T-helper 1 cell (primary cell): ENCODE results near the gene PTMS.

Experiments
- DNase-seq, 5 donors: peaks; one replicate each; pipeline ENCODE4 v3.0.0-alpha.2; 2012 to 2020

Gene PTMS

DNA sequence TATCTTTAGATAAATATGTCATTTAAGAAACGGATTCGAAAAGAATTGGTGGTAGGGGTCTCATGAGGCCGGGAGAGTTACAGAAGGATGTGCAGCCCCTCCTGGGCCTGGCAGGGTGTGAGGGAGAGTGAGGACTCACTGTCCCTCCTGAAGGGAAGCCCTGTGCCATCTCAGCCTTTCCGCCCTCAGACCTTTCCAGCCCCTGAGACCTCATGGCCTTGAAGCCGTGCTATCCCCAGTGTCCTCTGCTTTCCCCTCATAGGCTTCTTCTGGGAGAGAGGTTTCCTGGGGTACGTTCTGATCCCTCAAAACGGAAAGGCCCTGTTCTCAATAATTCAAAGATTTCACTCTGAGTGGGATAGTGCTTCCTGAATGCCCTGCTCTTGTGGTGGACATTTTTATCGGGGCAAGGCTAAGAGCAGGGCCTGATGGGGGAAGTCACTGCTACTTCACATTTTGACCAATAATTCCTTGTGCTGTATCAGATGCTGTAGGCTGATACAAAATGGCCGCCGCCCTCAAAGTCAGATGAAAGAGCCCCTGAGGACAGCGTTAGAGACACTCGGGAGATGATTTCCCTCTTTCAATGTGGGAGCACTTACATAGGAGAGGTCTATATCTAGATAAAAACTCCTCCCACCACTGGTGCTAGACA, 24.5 kb downstream of the PTMS start:
- DNase-seq, result peak in 4 of 5 donors; percentile 31 to 64 (median 46)

DNA sequence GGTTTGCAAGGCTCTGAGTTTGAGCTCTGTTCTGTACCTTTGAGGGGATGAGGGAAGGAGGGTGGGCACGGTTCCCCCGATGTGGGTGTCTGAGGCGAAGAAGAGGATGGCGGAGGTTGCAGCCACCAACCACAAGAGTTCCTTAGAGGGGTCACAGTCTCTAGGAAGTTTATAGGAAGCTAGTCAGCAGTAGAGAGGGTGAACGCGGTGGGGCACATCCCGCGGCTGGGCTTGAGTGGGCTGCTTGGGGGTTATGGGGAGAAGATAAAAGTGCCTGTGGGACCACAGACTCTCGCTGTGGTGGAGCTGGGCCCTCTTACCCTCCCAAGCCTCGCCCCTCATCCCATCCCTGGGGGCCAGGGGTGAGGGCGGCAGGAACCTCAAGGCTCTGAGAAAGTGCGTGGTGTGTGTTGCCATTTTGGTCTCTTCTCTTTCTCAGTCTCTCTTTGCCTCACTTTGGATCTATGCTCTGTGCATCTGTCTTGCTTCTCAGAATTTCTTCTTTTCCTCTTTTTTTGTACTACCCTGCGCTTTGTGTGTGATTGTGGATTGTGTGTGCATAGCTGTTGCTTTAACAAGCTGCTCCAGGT, 25.9 kb downstream of the PTMS start:
- DNase-seq, result no peak

DNA sequence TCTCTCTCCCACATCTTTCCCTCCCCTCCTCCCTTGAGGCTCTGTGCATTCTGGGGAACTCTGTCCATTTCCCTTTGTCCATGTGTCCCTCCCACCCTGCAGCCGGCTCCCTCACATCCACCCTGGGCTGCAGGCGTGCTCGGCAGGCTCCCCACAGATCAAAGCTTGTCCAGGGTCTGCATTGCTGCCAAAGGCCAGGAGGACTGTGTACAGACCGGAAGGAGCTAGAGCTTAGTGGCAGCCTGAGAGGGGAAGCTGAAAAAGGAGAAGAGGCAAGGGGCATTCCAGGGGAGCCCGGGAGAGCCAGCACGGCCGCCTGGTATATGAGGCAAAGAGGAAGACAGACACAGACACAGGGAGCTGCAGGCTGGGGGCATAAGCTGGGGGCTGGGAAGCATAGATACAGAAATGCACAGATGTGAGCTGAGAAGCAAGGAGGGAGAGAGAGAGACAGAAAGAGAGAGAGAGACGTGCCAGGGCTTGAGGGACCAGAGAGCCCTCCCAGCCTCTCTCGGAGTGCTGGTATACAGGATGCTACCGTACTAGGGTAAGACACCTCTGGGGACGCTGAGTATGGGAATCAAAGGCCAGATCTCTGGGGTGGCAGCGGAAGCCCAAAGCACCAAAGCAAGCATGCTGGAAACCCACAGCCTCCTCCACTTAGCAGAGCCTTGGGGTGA, 26.5 kb downstream of the PTMS start:
- DNase-seq, result peak in 3 of 5 donors; percentile 21 to 68 (median 54)

DNA sequence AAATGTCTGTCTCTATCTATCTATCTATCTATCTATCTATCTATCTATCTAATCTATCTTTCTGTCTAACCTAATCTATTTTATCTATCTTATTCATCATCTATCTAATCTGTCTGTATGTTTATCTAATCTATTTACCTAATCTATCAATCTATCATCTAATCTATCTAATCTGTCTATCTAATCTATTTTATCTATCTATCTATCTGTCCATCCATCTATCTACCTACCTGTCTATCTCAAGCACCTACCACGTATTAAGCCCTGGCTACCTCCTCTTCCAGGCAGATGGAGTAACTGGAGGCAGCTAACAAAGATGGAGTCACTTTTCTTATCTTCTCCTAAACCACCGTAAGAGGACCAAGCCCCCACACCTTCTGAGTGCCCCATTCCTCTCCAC, 28.9 kb downstream of the PTMS start:
- DNase-seq, result no peak

DNA sequence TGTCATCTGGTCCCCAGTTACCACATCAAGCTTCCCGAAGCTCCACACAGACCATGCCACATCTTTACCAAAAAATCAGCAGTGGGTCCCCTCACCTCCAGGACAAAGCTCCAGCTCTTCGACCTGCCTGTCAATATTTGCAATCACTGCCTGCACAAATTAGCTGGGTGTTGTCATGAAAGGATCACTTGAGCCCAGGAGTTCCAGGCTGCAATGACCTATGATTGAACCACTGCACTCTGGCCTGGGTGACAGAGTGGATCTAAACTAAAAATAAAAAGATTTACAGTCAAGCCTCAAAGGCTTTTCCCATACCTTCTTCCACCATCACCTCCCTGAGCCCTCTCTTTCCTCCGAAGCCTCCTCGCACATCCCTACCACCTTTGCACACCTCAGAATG, 30.4 kb downstream of the PTMS start:
- no peak for DNase-seq

DNA sequence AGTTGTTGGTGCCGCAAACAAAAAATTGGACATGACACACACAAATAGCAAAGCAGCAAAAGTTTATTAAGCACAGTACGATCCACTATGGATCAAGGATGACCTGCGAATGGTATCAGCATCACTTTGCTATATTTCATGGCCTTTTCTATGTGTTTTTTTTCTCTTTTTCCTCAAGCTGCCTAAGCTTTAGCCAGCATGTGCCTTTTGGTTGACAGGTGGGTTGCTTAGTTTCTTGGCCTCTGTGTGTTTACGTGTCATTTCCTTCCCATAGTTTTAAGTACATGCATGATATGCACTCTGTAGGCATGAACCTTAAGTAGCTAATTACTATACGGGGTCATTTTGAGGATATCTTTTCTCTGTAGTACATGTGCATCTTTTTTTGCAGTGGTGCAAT, 33.0 kb downstream of the PTMS start:
- DNase-seq, result no peak

DNA sequence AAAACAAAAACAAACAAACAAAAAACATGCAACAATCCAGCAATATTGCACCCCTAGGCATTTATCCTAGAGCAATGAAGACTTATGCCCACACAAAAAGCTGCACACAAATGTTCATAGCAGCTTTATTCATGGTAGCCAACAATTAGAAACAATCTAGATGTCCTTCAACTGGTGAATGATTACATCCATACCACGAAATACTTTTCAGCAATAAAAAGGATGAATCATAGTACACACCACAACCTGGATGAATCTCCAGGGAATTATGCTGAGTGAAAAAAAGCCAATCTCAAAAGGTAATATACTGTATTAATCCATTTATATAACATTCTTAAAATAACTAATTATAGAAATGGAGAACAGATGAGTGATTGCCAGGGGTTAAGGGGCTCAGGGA, 41.0 kb downstream of the PTMS start:
- no peak for DNase-seq

DNA sequence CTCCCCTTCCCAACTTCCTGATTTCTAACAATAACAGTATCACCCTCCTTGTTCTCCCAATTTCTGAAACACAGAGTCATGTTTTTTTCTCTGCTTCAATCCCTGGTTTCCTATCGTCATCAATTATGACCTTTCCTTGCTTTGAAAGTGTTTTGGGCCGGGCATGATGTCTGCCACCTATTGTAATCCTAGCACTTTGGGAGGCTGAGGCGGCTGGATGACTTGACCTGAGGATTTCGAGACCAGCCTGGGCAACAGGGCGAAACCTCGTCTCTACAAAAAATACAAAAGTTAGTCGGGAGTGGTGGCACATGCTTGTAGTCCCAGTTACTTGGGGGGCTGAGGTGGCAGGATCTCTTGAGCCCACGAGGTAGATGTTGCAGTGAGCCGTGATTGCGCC, 42.9 kb downstream of the PTMS start:
- no peak for DNase-seq

DNA sequence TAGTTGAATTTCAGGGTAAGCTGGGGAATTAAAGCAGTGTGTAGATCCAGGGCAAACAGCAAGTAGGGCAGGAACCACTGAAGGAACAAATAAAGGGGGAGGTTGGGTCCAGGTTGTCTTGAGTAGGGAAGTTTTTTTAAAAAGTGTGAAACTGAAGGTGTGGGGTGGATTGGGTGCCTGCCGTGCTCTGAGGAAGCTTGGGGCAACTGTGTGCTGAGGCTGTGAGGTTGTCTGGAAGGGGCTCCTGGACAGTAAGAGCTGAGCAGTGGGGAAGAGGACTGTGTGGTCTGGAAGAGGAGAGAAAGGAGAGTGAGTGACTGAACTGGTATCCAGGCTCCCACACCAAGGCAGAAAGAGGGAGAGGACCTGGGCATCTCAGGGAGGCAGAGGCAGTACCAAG, 44.6 kb downstream of the PTMS start:
- DNase-seq, result no peak

DNA sequence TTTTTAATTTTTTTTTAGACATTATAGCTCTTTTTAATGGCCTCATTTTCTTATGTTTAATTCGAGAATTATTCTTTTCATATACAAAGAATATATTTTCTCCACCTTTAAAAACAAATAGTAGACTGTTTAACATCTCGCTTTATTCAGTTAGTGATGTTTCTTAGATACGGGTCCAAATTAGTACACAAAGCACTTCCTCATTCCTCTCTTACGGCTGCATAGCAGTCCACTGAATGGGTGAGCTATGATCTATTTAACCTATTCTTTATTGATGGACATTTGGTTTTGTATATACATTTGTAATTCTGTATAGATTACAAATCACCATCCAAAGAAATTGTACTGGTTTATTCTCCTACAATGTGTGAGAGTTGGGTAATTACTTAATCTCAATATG, 47.2 kb downstream of the PTMS start:
- no peak for DNase-seq

DNA sequence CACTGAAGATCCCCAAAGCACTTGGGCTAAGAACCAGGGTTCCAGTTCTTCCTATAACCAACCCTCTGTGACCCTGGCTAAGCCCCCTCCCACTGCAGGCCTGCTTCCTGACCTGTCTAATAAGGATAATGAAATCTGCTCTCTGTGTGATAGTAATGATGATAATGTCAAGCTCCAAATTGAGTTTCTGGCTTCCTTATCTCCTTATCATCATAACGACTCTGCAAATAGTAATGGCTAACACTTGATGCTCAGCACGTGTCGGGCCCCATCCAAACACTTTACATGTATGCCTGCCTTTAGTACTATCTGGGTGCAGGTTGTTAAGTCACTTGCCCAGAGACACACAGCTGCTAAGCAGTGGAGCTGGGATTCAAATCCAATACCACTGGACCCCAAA, 50.4 kb downstream of the PTMS start:
- DNase-seq, result no peak

DNA sequence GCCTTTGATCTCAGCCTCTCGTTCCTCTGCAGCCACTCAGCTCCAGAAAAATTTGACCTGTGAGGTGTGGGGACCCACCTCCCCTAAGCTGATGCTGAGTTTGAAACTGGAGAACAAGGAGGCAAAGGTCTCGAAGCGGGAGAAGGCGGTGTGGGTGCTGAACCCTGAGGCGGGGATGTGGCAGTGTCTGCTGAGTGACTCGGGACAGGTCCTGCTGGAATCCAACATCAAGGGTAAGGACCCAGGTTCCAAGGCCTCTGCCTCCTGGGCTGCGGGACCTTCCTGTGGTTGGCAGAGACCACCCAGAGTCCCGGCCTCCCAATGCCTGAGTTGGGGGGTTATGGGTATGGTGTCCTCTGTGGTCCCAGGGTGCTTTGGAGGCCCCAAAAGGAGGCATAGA, 50.9 kb downstream of the PTMS start:
- no peak for DNase-seq

DNA sequence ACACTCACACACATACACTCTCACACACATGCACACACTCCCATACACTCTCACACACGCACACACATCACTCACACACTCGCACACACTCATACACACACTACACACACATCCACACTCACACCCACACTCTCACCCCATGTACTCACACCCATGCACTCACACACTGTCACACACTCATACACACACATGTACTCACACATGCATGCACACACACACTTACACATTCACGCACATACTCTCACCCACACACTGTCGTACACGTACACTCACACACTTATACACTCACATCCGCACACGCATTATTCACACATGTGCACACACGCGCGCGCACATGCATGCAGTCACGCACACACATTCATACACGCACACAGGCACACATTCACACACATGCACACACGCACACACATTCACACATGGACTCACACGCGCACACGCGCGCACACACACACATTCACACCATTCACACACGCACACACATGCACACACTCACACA, 51.5 kb downstream of the PTMS start:
- DNase-seq, result no peak

DNA sequence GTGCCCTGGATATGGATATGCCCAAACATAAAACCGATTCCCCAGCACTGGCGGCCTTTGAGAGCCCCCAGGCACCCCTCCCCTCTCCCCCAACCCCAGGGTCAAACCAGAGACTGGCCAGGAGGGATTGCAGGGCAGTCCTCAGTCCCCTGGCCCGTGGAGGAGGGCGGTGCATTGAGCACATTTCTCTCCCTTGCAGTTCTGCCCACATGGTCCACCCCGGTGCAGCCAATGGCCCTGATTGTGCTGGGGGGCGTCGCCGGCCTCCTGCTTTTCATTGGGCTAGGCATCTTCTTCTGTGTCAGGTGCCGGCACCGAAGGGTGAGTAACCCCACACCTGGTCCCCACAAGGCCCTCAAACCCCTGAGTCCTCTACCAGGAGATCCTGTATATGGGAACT, 52.1 kb downstream of the PTMS start:
- DNase-seq, result no peak

DNA sequence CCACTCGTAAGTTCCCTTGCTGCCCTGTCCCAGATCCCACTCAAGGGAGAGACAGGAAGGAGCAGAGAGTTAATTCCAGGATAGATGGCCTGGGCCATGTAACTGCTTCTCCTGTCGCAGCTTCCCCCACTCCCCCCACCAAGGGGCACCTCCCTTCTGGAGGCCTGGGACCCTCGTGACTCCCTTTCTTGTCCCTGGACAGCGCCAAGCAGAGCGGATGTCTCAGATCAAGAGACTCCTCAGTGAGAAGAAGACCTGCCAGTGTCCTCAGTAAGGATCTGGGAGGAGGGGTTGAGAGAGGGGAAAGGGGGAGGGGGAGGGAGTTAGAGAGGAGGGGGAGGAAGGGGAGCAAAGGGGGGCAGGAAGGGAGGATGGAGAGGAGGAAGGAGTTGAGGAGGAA, 52.5 kb downstream of the PTMS start:
- DNase-seq, result no peak

DNA sequence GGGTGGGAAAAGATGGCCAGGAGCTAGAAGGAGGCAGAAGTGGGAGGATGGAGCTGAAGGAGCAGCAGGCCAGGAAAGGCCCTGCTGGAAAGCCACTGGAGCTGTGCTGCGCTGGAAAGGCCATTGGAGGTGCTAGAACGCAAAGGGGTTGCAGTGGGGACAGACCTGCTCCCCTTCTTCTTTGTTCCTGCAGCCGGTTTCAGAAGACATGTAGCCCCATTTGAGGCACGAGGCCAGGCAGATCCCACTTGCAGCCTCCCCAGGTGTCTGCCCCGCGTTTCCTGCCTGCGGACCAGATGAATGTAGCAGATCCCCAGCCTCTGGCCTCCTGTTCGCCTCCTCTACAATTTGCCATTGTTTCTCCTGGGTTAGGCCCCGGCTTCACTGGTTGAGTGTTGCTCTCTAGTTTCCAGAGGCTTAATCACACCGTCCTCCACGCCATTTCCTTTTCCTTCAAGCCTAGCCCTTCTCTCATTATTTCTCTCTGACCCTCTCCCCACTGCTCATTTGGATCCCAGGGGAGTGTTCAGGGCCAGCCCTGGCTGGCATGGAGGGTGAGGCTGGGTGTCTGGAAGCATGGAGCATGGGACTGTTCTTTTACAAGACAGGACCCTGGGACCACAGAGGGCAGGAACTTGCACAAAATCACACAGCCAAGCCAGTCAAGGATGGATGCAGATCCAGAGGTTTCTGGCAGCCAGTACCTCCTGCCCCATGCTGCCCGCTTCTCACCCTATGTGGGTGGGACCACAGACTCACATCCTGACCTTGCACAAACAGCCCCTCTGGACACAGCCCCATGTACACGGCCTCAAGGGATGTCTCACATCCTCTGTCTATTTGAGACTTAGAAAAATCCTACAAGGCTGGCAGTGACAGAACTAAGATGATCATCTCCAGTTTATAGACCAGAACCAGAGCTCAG, 53.2 kb downstream of the PTMS start:
- no peak for DNase-seq

DNA sequence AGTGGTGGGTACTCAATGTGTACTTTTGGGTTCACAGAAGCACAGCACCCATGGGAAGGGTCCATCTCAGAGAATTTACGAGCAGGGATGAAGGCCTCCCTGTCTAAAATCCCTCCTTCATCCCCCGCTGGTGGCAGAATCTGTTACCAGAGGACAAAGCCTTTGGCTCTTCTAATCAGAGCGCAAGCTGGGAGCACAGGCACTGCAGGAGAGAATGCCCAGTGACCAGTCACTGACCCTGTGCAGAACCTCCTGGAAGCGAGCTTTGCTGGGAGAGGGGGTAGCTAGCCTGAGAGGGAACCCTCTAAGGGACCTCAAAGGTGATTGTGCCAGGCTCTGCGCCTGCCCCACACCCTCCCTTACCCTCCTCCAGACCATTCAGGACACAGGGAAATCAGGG, 54.0 kb downstream of the PTMS start:
- no peak for DNase-seq
